ENCODE measurements around the gene RGP1. TPM values are rescaled to one million over a fixed set of nuclear protein-coding genes. Genes with fewer than 3 reads are reported as not detected.

The RGP1 gene
- total and polyA plus RNA-seq, 7 donors: 10.2 to 37.2 (median 13.6) TPM

- Histone ChIP-seq H3K9me3 (no peaks in the 10 kb centered on the region), H3K27me3 (no peaks in the 10 kb centered on the region), H3K27ac (no peak overlapping the region), H3K36me3 (no peaks in the 10 kb centered on the region), H3K4me1 (no peaks in the 10 kb centered on the region), H3K4me3 (no peak overlapping the region)
- 90 to 92% methylated on average over 3 of the region's 3 CpGs for WGBS, 2 donors
- DNase-seq: no peak
- TF ChIP-seq EP300 (IDR thresholded peaks at IDR 0.05) (no peak), CTCF (IDR thresholded peaks at IDR 0.05) (no peak), POLR2A (IDR thresholded peaks at IDR 0.05) (no peak), POLR2AphosphoS5 (IDR thresholded peaks at IDR 0.05) (no peak)
- intact Hi-C loops (cut with DNase I): no loop called here
Measured at GRCh38 chr9:35778496-35778895, 29.4 kb downstream of the RGP1 start.

GRCh38 chr9:35781066-35781465, 32.0 kb downstream of the RGP1 start:
- TF ChIP-seq EP300 (IDR thresholded peaks at IDR 0.05) (no peak), POLR2A (IDR thresholded peaks at IDR 0.05) (no peak), POLR2AphosphoS5 (IDR thresholded peaks at IDR 0.05) (no peak), CTCF (IDR thresholded peaks at IDR 0.05) (no peak)
- DNase-seq: no peak
- 77 to 85% methylated on average over 2 of the region's 2 CpGs for WGBS, 2 donors
- Histone ChIP-seq H3K4me1 (no peaks in the 10 kb centered on the region), H3K36me3 (no peaks in the 10 kb centered on the region), H3K27ac (no peak overlapping the region), H3K27me3 (no peaks in the 10 kb centered on the region), H3K4me3 (no peak overlapping the region), H3K9me3 (no peaks in the 10 kb centered on the region)
- intact Hi-C loops (cut with DNase I): no loop called here

GRCh38 chr9:35783418-35783817, 34.3 kb downstream of the RGP1 start:
- no peaks in the 10 kb centered on the region for H3K4me1 ChIP-seq
- intact Hi-C loops (cut with DNase I): no loop called here
- H3K9me3 ChIP-seq: no peaks in the 10 kb centered on the region
- H3K27ac ChIP-seq: no peak overlapping the region
- no peak for TF ChIP-seq POLR2AphosphoS5 (IDR thresholded peaks at IDR 0.05)
- TF ChIP-seq EP300 (IDR thresholded peaks at IDR 0.05): no peak
- no peak for TF ChIP-seq POLR2A (IDR thresholded peaks at IDR 0.05)
- TF ChIP-seq CTCF (IDR thresholded peaks at IDR 0.05): no peak
- no peaks in the 10 kb centered on the region for H3K36me3 ChIP-seq
- no peak overlapping the region for H3K4me3 ChIP-seq
- no peaks in the 10 kb centered on the region for H3K27me3 ChIP-seq
- no peak for DNase-seq

- Histone ChIP-seq H3K27me3 (no peaks in the 10 kb centered on the region), H3K4me1 (peaks cover 0 to 39% (median 35%) of the 10 kb centered on the region in 4 donors), H3K4me3 (no peak overlapping the region), H3K27ac (no peak overlapping the region), H3K9me3 (no peaks in the 10 kb centered on the region), H3K36me3 (no peaks in the 10 kb centered on the region)
- DNase-seq: no peak
- TF ChIP-seq EP300 (IDR thresholded peaks at IDR 0.05): no peak
- no peak for TF ChIP-seq POLR2A (IDR thresholded peaks at IDR 0.05)
- no peak for TF ChIP-seq POLR2AphosphoS5 (IDR thresholded peaks at IDR 0.05)
- 93 to 98% methylated on average over 2 of the region's 2 CpGs for WGBS, 2 donors
- intact Hi-C loops (cut with DNase I): no loop called here
Measured at GRCh38 chr9:35789541-35789940, 40.5 kb downstream of the RGP1 start.

- 32 to 45% methylated on average over 4 of the region's 4 CpGs for WGBS, 2 donors
- no peak overlapping the region for H3K27ac ChIP-seq
- H3K4me3 ChIP-seq: no peak overlapping the region
- H3K27me3 ChIP-seq: no peaks in the 10 kb centered on the region
- no peak for DNase-seq
- intact Hi-C loops (cut with DNase I): loop anchor here (1.0 to 5.0 kb wide), 3 partner anchors 39 to 157 kb away; partner anchors contain the start of genes FAM221B and TMEM8B
- H3K4me1 ChIP-seq: peaks cover 0 to 44% (median 40%) of the 10 kb centered on the region in 4 donors
- no peaks in the 10 kb centered on the region for H3K9me3 ChIP-seq
- no peaks in the 10 kb centered on the region for H3K36me3 ChIP-seq
- no peak for TF ChIP-seq CTCF (IDR thresholded peaks at IDR 0.05)
- no peak for TF ChIP-seq POLR2AphosphoS5 (IDR thresholded peaks at IDR 0.05)
- no peak for TF ChIP-seq EP300 (IDR thresholded peaks at IDR 0.05)
- TF ChIP-seq POLR2A (IDR thresholded peaks at IDR 0.05): no peak
Measured at GRCh38 chr9:35790025-35790384, 40.9 kb downstream of the RGP1 start.
